CD14-positive monocyte (primary cell): ENCODE data around the gene UTP20. TPM values are rescaled to one million over a fixed set of nuclear protein-coding genes. Genes with fewer than 3 reads are reported as not detected.
A peak's percentile ranks its signal among the peaks of the same experiment; 100 is the strongest.

Experiments used
- DNase-seq, 3 donors: peaks; one replicate each; pipeline ENCODE4 v3.0.0-alpha.2; 2011 to 2022
- H2AFZ ChIP-seq: 2 replicates; pipeline ENCODE4 v1.6.0; 2012; ENCODE audit warnings: mild to moderate bottlenecking, low read depth, low read length, inconsistent platforms; ENCODE audit not compliant: insufficient read depth, poor library complexity, severe bottlenecking
- H3K27ac ChIP-seq, 2 donors: 1 replicate in 1 of 2; 2 replicates in 1 of 2; pipeline ENCODE4 v1.5.1; 2012 to 2013; ENCODE audit warnings: low read length in 2 of 2, control low read depth in 1 of 2, inconsistent platforms in 1 of 2, low read depth in 1 of 2, mild to moderate bottlenecking in 1 of 2
- H3K27me3 ChIP-seq, 2 donors: one replicate each; pipeline versions ENCODE4 v1.6.0 to v1.6.1; 2011 to 2013; ENCODE audit warnings: low read length in 2 of 2; ENCODE audit not compliant: control insufficient read depth in 2 of 2, insufficient read depth in 2 of 2
- H3K36me3 ChIP-seq, 2 donors: replicated peaks in 1 of 2; 1 replicate in 1 of 2; 2 replicates in 1 of 2; pipeline versions ENCODE4 v1.5.1 to v1.6.1; 2012 to 2013; ENCODE audit warnings: low read length in 2 of 2, control low read depth in 1 of 2, inconsistent platforms in 1 of 2, mild to moderate bottlenecking in 1 of 2; ENCODE audit not compliant: insufficient read depth in 2 of 2, control insufficient read depth in 1 of 2
- H3K4me1 ChIP-seq, 2 donors: 1 replicate in 1 of 2; 2 replicates in 1 of 2; pipeline versions ENCODE4 v1.5.1 to v1.6.1; 2012 to 2013; ENCODE audit warnings: low read length in 2 of 2, control low read depth in 1 of 2, inconsistent platforms in 1 of 2, mild to moderate bottlenecking in 1 of 2, moderate library complexity in 1 of 2; ENCODE audit not compliant: insufficient read depth in 2 of 2, control insufficient read depth in 1 of 2
- H3K4me2 ChIP-seq: replicated peaks from 2 replicates; pipeline ENCODE3; 2012; ENCODE audit warnings: low read length, moderate library complexity, mild to moderate bottlenecking; ENCODE audit not compliant: poor library complexity, severe bottlenecking; ENCODE audit errors: extremely low read depth
- H3K4me3 ChIP-seq, 3 experiments: fragments of 200-600 bp in 1 of 3; sonication (generic) in 1 of 3; replicated peaks in 1 of 3; 1 replicate in 2 of 3; 2 replicates in 1 of 3; pipeline ENCODE4 v1.5.1; 2011 to 2013; ENCODE audit warnings: low read length in 3 of 3, mild to moderate bottlenecking in 3 of 3, control low read depth in 2 of 3, low read depth in 2 of 3, inconsistent platforms in 1 of 3, moderate library complexity in 1 of 3
- H3K79me2 ChIP-seq: 2 replicates; pipeline ENCODE4 v1.6.0; 2012; ENCODE audit warnings: mild to moderate bottlenecking, control low read depth, inconsistent platforms, low read length, moderate library complexity; ENCODE audit not compliant: insufficient read depth
- H3K9ac ChIP-seq: 2 replicates; pipeline ENCODE4 v1.6.0; 2017; ENCODE audit warnings: low read length, mild to moderate bottlenecking; ENCODE audit not compliant: insufficient read depth, poor library complexity, severe bottlenecking
- H3K9me3 ChIP-seq, 2 donors: replicated peaks in 1 of 2; 1 replicate in 1 of 2; 2 replicates in 1 of 2; pipeline versions ENCODE4 v1.5.1 to v1.6.1; 2012 to 2013; ENCODE audit warnings: low read length in 2 of 2, control low read depth in 1 of 2; ENCODE audit not compliant: control insufficient read depth in 1 of 2, insufficient read depth in 1 of 2
- H4K20me1 ChIP-seq: 2 replicates; pipeline ENCODE4 v1.6.0; 2012; ENCODE audit warnings: mild to moderate bottlenecking, low read length, control low read depth, moderate library complexity; ENCODE audit not compliant: insufficient read depth
- H3K27ac Mint-ChIP-seq, 7 donors: one replicate each; pipeline ENCODE4 v1.8.0; 2020; ENCODE audit warnings: mild to moderate bottlenecking in 7 of 7, mixed read lengths in 7 of 7, moderate library complexity in 6 of 7, inconsistent platforms in 2 of 7
- H3K27me3 Mint-ChIP-seq, 3 donors: one replicate each; pipeline ENCODE4 v1.8.0; 2021 to 2022; ENCODE audit warnings: low read depth in 3 of 3, mild to moderate bottlenecking in 3 of 3, mixed read lengths in 3 of 3, moderate library complexity in 3 of 3, inconsistent platforms in 1 of 3
- H3K36me3 Mint-ChIP-seq, 2 donors: one replicate each; pipeline ENCODE4 v1.8.0; 2020; ENCODE audit warnings: mixed read lengths in 2 of 2, inconsistent platforms in 1 of 2, mild to moderate bottlenecking in 1 of 2
- H3K4me1 Mint-ChIP-seq: one replicate; pipeline ENCODE4 v1.8.0; 2020; ENCODE audit warnings: mild to moderate bottlenecking, mixed read lengths
- H3K4me3 Mint-ChIP-seq, 2 donors: one replicate each; pipeline ENCODE4 v1.8.0; 2020; ENCODE audit warnings: mild to moderate bottlenecking in 2 of 2, mixed read lengths in 2 of 2, moderate library complexity in 1 of 2
- H3K9me3 Mint-ChIP-seq, 7 donors: one replicate each; pipeline ENCODE4 v1.8.0; 2020 to 2022; ENCODE audit warnings: mixed read lengths in 7 of 7, mild to moderate bottlenecking in 6 of 7, moderate library complexity in 6 of 7, inconsistent platforms in 2 of 7
- WGBS: methylation state at CpG from one replicate; pipeline ENCODE4 v1.1.5; 2013; ENCODE audit warnings: missing lambda C conversion rate; ENCODE audit not compliant: insufficient coverage; 5-methylcytosine and 5-hydroxymethylcytosine counted together
- intact Hi-C, 2 donors: fragments of 100-400 bp; cut with micrococcal nuclease; formaldehyde crosslinking; loops; one replicate each; pipeline versions ENCODE4 v1.15.0 to v1.15.1; 2023
- polyA plus RNA-seq, 3 donors: library from polyadenylated mRNA; depleted of rRNA in 1 of 3; unstranded in 2 of 3; stranded (reverse) in 1 of 3; fragments of 300-500 nt in 2 of 3; fragments of >200 nt in 1 of 3; fragmentation: Illumina TruSeq in 2 of 3; gene quantifications; 1 replicate in 2 of 3; 2 replicates in 1 of 3; pipeline ENCODE4 v1.2.3, GENCODE V29; 2012 to 2021
- TF ChIP-seq, protein P1 (sequence below): fragments of 200-600 bp; IDR thresholded peaks from one replicate; pipeline ENCODE4 v1.8.0; 2022; ENCODE audit warnings: antibody characterized with exemption, mild to moderate bottlenecking

Gene UTP20
- polyA plus RNA-seq, 3 donors: 0.46 to 1.6 (median 1.2) TPM

DNA sequence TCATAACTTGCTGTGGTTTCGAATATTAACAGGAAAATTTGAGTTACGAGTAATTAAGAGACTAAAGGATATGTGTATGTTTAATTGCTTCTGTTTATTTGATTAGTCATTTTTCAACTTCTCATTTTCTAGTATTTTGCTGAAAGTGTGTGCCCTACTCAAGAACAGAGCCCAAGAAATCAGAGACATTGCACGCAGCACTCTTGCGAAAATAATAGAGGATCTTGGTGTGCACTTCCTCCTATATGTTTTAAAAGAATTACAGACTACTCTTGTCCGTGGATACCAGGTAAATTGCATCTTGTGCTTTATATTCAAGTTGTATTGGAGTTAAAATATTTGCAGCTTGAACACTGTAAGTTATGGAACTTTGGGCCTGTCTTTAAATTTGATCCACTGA is 76.9 kb downstream of the UTP20 start:
- Mint-ChIP-seq H3K36me3 (peaks cover 51 to 62% of the 10 kb centered on the region in 2 donors), H3K27me3 (no peaks in the 10 kb centered on the region), H3K9me3 (no peaks in the 10 kb centered on the region), H3K4me1 (peaks cover 13% of the 10 kb centered on the region), H3K4me3 (peak overlapping the region; percentile 6 to 59), H3K27ac (peak overlapping the region in 6 of 7 donors; percentile 45 to 78 (median 68))
- peaks cover 12 to 15% of the 10 kb centered on the region in 2 donors for H3K4me1 ChIP-seq
- H3K9ac ChIP-seq: peak overlapping the region; percentile 9
- H3K9me3 ChIP-seq: no peaks in the 10 kb centered on the region
- H3K4me3 ChIP-seq: peak overlapping the region in 1 of 3 experiments; percentile 30
- DNase-seq: peak; percentile 45 to 60 (median 49)
- no peaks in the 10 kb centered on the region for H3K27me3 ChIP-seq
- H3K4me2 ChIP-seq: peak overlapping the region; percentile 40
- peak overlapping the region; percentile 44 for H2AFZ ChIP-seq
- peaks cover 6 to 31% of the 10 kb centered on the region in 2 donors for H3K36me3 ChIP-seq
- H3K27ac ChIP-seq: peak overlapping the region in 1 of 2 donors; percentile 77
- WGBS: 60% methylated on average over 1 of the region's 5 CpGs
- H3K79me2 ChIP-seq: no peaks in the 10 kb centered on the region
- H4K20me1 ChIP-seq: no peaks in the 10 kb centered on the region
- intact Hi-C loops: no loop called here
- TF ChIP-seq, protein P1, sequence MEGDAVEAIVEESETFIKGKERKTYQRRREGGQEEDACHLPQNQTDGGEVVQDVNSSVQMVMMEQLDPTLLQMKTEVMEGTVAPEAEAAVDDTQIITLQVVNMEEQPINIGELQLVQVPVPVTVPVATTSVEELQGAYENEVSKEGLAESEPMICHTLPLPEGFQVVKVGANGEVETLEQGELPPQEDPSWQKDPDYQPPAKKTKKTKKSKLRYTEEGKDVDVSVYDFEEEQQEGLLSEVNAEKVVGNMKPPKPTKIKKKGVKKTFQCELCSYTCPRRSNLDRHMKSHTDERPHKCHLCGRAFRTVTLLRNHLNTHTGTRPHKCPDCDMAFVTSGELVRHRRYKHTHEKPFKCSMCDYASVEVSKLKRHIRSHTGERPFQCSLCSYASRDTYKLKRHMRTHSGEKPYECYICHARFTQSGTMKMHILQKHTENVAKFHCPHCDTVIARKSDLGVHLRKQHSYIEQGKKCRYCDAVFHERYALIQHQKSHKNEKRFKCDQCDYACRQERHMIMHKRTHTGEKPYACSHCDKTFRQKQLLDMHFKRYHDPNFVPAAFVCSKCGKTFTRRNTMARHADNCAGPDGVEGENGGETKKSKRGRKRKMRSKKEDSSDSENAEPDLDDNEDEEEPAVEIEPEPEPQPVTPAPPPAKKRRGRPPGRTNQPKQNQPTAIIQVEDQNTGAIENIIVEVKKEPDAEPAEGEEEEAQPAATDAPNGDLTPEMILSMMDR: no peak

DNA sequence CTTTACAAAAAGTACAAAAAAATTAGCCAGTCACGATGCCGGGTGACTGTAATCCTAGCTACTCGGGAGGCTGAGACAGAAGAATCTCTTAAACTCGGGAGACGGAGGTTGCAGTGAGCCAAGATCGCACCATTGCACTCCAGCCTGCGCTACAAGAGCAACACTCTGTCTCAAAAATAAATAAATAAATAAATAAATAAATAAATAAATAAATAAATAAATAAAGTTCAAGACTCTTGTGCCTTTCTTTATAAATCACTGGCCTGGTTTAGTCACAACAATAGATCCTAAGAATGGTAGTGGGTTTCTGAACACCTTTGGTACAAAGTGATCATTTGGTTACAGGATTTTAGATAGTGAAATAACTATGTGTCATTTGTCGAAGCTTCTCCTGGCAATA is 81.5 kb downstream of the UTP20 start:
- 100% methylated on average over 2 of the region's 8 CpGs for WGBS
- no peaks in the 10 kb centered on the region for H3K9me3 ChIP-seq
- intact Hi-C loops: no loop called here
- no peak overlapping the region for H3K27ac ChIP-seq
- peaks cover 9 to 11% of the 10 kb centered on the region in 2 donors for H3K4me1 ChIP-seq
- no peaks in the 10 kb centered on the region for H4K20me1 ChIP-seq
- no peaks in the 10 kb centered on the region for H3K79me2 ChIP-seq
- H3K9ac ChIP-seq: no peak overlapping the region
- peaks cover 47 to 64% of the 10 kb centered on the region in 2 donors for H3K36me3 Mint-ChIP-seq
- H3K27me3 Mint-ChIP-seq: no peaks in the 10 kb centered on the region
- DNase-seq: no peak
- no peak overlapping the region for H2AFZ ChIP-seq
- no peak overlapping the region for H3K4me3 Mint-ChIP-seq
- TF ChIP-seq, protein P1: no peak
- H3K4me3 ChIP-seq: no peak overlapping the region
- H3K27me3 ChIP-seq: no peaks in the 10 kb centered on the region
- H3K4me2 ChIP-seq: no peak overlapping the region
- H3K27ac Mint-ChIP-seq: no peak overlapping the region
- no peaks in the 10 kb centered on the region for H3K9me3 Mint-ChIP-seq
- peaks cover 10% of the 10 kb centered on the region for H3K4me1 Mint-ChIP-seq
- H3K36me3 ChIP-seq: peaks cover 14 to 55% of the 10 kb centered on the region in 2 donors
